Sigmoid colon (tissue), 4 donors: Measurements from ENCODE around the gene ZNF652.

Source experiments
- EP300 ChIP-seq, 4 donors: sonication (generic); formaldehyde crosslinking; IDR thresholded peaks; one replicate each; pipeline ENCODE4 v1.6.1; 2017; ENCODE audit warnings: antibody characterized with exemption in 4 of 4
- POLR2A ChIP-seq, 2 donors: fragments of 450-650 bp; IDR thresholded peaks; one replicate each; pipeline ENCODE4 v1.6.1; 2016; ENCODE audit warnings: antibody characterized with exemption in 2 of 2, mild to moderate bottlenecking in 2 of 2, moderate library complexity in 2 of 2
- POLR2AphosphoS5 ChIP-seq, 4 donors: sonication (generic); formaldehyde crosslinking; IDR thresholded peaks; one replicate each; pipeline ENCODE4 v1.6.1; 2017; ENCODE audit warnings: antibody characterized with exemption in 4 of 4
- TF ChIP-seq, protein P1 (sequence below), 4 experiments: fragments of 450-650 bp in 3 of 4; fragments of 200-600 bp in 1 of 4; IDR thresholded peaks; one replicate each; pipeline ENCODE4 v1.5.1; 2016 to 2019; ENCODE audit warnings: antibody characterized with exemption in 4 of 4, mild to moderate bottlenecking in 3 of 4, moderate library complexity in 2 of 4

- TF ChIP-seq, protein P1, sequence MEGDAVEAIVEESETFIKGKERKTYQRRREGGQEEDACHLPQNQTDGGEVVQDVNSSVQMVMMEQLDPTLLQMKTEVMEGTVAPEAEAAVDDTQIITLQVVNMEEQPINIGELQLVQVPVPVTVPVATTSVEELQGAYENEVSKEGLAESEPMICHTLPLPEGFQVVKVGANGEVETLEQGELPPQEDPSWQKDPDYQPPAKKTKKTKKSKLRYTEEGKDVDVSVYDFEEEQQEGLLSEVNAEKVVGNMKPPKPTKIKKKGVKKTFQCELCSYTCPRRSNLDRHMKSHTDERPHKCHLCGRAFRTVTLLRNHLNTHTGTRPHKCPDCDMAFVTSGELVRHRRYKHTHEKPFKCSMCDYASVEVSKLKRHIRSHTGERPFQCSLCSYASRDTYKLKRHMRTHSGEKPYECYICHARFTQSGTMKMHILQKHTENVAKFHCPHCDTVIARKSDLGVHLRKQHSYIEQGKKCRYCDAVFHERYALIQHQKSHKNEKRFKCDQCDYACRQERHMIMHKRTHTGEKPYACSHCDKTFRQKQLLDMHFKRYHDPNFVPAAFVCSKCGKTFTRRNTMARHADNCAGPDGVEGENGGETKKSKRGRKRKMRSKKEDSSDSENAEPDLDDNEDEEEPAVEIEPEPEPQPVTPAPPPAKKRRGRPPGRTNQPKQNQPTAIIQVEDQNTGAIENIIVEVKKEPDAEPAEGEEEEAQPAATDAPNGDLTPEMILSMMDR (IDR thresholded peaks at IDR 0.05) = no peak
- TF ChIP-seq POLR2A (IDR thresholded peaks at IDR 0.05) (no peak), EP300 (IDR thresholded peaks at IDR 0.05) (no peak), POLR2AphosphoS5 (IDR thresholded peaks at IDR 0.05) (no peak)
Observed at GRCh38 chr17:49378311-49378710, 16.3 kb upstream of the ZNF652 start.
